NCI-H526 treated with DMSO at 0.1 percent for 48 hours (cell line): ENCODE results near the gene NRCAM.

Experiments used
- DNase-seq: peaks from one replicate; lab custom pipeline; 2025; lab: John Stamatoyannopoulos, UW

The NRCAM gene

DNA sequence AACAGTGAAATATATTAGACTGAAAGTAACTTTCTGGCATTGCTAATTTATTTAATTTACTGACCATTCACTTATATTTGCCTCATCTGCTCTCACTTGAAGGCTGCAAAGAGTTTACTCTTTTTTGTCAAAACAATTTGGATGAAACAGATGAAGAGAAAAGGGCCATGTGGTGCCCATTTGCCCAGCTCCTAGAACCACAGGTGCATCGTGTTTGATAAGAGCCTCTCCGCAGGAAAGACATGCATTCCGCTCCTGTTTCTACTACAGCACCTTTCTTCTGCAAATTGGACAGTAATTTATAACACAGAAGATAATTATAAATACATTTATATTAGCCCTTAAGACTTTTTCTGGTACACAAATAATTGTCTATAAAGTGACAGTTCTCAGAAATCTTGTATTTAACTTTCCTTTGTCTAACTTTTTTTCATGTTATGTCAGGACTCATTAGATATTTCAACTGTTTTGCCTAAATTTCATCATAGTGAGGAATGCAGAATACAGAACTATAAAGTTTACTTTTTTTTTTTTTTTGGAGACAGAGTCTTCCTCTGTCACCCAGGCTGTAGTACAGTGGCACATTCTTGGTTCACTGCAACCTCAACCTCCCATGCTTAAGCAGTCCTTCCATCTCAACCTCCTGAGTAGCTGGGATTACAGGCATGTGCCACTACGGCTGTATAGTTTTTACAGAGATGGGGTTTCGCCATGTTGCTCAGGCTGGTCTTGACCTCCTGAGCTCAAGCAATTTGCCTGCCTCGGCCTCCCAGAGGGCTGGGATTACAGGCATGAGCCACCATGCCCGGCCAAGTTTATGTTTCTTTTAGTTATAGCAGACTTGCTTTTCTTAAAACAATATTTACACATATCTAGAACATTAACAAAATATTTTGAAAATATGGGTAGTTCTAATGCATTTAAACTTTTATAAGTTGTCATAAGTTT, 326.9 kb downstream of the NRCAM start:
- no peak for DNase-seq

DNA sequence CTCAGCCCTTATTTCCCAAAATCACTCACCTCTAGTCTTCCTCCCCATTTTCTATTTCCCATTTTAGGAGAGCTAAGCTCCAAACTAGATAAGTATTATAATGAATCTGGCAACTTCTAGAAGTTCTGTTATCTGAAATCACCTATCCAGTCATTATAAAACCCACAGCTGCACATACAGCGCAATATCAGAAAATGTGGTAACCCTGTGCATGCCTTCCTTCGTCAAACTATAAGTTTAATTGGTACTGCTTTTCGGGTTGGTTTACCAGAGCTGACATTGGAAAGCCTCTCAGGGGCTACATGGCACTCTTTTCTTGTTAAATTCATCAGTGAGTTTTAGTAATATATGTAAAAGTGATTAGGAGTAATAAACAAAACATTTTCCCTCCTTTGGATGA, 327.7 kb downstream of the NRCAM start:
- DNase-seq: no peak

DNA sequence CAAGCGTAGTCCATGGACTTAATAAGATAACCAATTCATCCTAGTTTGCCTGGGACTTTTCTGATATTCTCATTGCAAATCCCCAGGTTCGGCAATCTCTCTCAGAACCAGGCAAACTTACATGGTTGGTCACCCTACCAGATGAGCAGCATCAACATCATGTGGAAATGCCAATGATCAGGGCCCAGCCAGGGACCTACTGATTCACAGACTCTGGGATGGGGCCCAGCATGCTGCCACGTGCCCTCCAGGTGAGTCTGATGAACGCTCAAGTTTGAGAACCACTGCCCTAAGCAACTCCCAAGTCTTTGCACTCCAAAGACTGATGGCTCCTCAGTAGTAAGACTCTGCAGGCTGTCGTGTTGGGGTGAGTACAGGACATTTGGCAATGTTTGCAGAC, 328.8 kb downstream of the NRCAM start:
- no peak for DNase-seq

GRCh38 chr7:108124820-108125219, 331.4 kb downstream of the NRCAM start:
- no peak for DNase-seq

GRCh38 chr7:108122181-108122580, 334.1 kb downstream of the NRCAM start:
- DNase-seq: no peak

- no peak for DNase-seq
These were observed 335.3 kb downstream of the NRCAM start for GRCh38 chr7:108120933-108121332.

DNA sequence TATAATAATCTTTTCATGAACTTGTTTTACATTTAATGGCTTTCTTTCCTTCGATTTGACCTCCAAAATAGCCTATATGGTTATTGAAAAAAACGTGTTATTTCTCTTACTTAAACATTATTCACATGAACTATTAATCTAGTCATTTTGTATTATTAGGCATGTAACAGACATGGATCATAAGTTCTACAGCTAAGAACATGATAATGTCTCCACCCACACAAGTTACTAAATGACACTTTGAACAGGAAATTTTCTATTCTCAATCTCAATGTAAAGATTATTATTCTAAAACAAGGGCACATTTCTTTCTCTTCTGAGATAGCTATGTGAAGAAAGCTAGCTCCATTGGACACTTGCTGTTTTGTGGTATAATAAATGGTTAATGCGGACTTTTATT, 336.0 kb downstream of the NRCAM start:
- DNase-seq: no peak

DNA sequence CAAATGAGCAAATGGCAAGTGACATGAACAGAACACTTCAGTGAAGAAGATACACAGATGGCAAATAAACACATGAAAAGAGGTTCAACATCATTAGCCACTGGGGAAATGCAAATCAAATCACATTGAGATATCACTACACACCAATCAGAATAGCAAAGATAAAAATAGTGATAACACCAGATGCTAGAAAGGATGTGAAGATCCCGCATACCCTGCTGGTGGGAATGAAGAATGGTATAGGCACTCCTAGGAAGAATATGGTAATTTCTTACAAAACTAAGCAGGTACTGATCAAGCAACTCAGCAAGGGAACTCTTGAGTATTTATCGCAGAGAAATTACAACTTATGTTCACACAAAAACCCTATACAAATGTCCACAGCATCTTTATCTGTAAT, 337.3 kb downstream of the NRCAM start:
- DNase-seq: no peak

DNA sequence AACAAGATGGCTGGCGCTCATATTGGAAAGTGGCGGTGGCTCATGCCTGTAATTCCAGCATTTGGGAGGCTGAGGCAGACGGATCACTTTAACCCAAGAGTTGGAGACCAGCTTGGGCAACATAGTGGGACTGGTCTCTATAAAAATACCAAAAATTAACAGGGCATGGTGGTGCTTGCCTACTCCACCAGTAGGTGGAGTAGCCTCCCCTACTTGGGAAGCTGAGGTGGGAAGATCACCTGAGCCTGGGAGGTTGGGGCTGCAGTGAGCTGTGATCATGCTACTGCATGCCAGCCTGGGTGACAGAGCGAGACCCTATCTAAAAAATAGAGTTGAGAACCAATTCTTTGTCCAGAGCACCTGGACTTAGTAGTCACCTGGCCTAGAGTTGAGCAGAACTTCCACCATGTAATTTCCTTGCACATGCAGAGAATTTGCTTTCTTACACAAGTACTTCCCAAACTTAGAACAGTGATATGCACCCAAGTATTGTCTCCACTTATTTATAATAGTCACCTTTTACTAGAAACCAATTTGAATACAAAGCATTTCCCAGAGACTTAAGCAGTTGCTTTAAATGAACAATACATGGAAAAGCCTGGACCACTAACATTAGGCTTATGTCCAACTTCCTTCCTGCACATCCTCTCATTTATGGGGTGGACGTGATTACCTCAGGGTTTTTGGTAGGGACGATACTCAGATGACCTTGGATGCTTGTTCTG, 342.0 kb downstream of the NRCAM start:
- DNase-seq: no peak

DNA sequence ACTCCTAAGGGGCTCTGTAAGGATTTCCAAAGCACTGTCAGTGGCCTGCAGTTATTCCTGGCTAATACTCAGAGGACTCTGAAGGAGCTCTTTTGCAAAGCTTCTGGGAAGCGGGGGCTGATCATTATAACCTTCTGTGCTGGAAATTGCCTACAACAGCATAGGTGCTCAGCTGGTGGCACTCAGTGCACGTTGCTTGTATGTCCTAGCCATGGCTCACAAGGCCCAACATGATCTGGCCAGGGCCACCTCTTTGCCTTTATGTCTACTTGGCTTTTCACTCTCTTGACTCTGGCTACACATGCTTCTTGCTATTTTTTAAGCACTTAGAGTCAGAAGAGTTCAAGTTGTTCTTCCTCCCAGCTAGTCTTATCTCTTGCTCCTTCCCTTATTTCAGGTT, 343.6 kb downstream of the NRCAM start:
- DNase-seq: no peak

DNA sequence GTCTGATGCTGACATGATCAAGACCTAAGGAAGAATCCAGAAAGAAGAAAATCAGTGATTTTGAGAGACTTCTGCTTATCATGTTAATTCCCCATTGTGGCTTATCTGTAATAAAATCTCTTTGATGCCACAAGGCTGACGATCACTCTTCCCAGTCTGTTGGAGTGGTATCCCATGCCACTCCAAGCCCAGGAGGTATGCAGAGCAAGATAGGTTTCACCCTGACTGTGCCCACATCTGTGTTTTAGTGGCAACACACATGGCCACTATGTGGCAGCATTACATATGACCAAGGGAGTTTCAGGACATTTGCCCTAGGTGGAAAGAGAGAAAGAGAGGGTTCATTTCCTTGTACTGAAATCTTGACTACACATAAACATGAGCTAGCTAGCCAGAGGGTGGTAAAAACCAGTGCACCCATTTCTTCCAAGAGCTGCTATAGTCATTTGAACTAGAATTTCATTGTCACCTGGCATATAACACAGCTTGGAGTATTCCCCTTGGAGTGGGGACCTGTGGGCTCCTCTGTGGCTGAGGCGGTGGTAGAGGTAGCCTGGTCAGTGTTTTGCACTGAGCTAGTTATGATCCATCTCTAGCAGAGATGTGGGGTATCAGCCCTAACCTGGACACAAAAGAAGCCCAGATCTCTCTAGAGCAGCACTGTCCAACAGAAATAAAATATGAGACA, 346.9 kb downstream of the NRCAM start:
- no peak for DNase-seq

GRCh38 chr7:108108131-108108530, 348.1 kb downstream of the NRCAM start:
- DNase-seq: no peak

DNA sequence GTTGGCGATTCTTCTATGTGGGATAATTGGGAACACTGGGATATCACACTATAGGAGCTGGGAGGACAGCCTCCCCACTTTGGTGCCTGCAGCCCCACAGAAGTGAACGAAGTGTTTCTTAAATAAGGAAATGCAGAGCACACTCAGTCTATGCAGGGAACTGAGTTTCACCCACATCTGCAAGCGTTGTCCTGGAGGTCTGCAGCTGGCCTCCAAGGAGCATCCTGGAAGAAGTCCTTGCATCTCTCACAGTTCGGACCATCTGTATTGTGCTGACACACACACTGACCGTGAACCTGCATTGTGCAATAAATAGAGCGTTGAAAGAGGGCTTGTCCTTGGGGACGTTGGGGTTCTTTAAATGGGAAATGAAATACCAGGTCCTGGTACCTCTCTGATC, 351.9 kb downstream of the NRCAM start:
- DNase-seq: no peak

DNA sequence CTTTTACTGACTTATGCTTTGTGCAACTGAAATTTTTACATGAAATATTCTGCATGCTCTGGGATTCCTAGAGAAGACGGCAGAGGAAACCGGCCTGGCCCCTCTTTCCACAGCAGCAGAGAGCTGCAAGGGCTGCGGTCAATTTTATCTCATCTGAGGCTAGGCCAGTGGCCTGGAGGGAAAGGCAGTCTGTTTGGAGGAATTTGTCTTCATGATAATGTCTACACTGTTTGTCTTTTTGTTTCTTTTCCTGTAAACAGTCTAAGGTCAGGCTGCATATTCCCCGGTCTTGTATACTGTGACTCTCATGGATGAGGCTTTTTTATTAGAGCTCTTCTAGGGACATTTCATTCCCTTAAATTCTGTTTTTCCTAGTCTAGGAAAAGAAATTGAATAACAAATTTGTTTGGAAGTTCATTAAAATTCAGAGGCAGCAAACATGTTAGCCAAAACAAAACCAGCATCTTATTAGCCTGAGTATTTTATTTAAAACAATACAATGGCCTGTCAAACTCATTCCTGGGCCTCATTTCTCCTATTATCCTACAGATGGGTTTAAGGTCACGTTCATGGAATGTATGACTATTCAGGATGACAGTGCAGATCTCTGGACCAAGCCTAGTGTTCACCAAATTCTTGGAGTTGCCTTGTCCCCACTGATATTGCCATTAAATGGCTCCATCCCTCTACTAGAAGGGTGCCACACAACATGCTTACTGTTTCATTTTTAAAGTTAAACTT, 352.5 kb downstream of the NRCAM start:
- DNase-seq: no peak

DNA sequence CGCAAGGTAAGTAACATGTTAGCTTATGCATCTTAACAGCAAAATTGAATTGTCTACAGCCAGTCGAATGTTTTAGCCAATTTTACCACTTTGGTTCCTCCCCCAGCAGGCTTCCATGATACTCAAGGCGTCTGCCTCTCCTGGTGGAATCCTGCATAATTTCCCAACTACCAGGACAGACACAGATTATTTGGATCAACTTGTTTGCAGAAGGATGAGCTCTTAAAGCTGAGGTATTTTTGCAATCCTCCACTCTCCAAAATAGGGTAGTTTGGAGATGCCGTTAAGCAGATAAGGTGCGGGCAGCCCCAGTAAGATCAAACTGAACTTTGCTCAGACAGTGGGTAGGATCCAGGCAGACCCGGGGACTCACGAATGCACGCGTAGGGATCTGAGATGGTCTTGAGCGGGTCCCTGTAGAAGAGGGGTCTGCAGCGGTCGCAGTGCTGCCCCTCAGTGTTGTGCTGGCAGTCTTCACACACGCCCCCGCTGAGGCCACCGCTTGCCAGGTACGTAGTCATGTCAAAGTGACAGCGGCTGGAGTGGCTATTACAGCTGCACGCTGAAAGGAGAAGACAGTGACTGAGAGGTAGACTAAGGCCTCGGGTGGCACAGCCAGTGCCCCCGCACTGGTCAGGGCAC, 353.4 kb downstream of the NRCAM start:
- DNase-seq: no peak

- DNase-seq: no peak
These were observed 354.5 kb downstream of the NRCAM start for GRCh38 chr7:108101759-108102158.

- no peak for DNase-seq
These were observed 356.5 kb downstream of the NRCAM start for GRCh38 chr7:108099713-108100112.

DNA sequence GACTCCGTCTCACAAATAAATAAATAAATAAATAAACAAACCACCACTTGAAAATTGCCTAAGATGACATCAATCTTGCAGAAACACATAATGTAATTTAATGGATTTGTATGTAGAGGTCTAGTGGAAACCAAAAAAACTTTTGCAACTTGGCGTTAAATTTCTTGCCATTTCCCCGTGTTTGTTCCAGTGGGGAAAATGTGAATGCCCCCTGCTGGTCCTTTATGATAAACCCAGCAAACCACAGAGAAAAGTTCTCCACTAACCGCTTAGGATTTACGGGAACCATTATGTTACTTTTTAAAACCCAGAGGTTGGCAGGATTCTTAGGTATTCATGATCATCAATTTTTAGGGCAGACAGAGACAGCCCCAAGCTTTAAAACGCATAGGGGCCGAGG, 358.5 kb downstream of the NRCAM start:
- DNase-seq: no peak
